WERI-Rb-1 (cell line): ENCODE measurements around the gene AMIGO3.

Source experiments
- DNase-seq: peaks from one replicate; pipeline ENCODE4 v3.0.0-alpha.2; 2020
- H3K27ac ChIP-seq: fragments of 250-450 bp; sonication (Bioruptor Pico); 2 replicates; pipeline ENCODE4 v1.5.1; 2020; ENCODE audit warnings: mild to moderate bottlenecking, moderate library complexity
- H3K27me3 ChIP-seq: fragments of 250-450 bp; sonication (Bioruptor Pico); 2 replicates; pipeline ENCODE4 v1.5.1; 2021; ENCODE audit warnings: mild to moderate bottlenecking, low read depth, moderate library complexity; ENCODE audit not compliant: insufficient read depth, severe bottlenecking
- H3K36me3 ChIP-seq: fragments of 250-450 bp; sonication (Bioruptor Pico); 2 replicates; pipeline ENCODE4 v1.5.1; 2020; ENCODE audit warnings: mild to moderate bottlenecking, moderate library complexity
- H3K4me3 ChIP-seq: 2 replicates; pipeline ENCODE4 v1.5.1; 2011; ENCODE audit warnings: low read depth, mild to moderate bottlenecking, control low read depth, low read length
- H3K9me3 ChIP-seq: fragments of 250-450 bp; sonication (Bioruptor Pico); 2 replicates; pipeline ENCODE4 v1.5.1; 2021; ENCODE audit warnings: mild to moderate bottlenecking, moderate library complexity; ENCODE audit not compliant: severe bottlenecking
- TF ChIP-seq, protein P1 (sequence below): IDR thresholded peaks from 2 replicates; pipeline ENCODE4 v1.5.1; 2011; ENCODE audit warnings: low read depth, mild to moderate bottlenecking, control low read depth, inconsistent platforms, low read length

The AMIGO3 gene

DNA sequence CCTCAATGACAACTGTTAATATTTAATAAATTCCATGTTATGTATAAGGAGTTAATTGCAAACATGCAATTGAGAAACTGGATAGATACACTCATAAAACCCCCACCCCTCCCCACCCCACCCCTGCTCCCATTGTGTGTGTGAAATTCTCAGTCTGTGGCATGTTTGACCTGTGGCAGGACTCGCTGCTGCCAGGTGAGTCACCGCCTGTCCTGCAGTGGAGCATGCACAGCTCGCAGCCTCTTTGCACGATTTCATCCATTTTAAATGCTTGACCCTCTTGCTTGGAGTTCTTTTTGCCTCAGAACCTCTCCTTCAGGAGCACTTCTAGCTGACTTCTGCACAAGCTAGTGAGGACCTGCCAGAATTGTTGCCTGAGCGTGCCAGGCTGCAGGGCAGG is 50.6 kb downstream of the AMIGO3 start:
- TF ChIP-seq, protein P1, sequence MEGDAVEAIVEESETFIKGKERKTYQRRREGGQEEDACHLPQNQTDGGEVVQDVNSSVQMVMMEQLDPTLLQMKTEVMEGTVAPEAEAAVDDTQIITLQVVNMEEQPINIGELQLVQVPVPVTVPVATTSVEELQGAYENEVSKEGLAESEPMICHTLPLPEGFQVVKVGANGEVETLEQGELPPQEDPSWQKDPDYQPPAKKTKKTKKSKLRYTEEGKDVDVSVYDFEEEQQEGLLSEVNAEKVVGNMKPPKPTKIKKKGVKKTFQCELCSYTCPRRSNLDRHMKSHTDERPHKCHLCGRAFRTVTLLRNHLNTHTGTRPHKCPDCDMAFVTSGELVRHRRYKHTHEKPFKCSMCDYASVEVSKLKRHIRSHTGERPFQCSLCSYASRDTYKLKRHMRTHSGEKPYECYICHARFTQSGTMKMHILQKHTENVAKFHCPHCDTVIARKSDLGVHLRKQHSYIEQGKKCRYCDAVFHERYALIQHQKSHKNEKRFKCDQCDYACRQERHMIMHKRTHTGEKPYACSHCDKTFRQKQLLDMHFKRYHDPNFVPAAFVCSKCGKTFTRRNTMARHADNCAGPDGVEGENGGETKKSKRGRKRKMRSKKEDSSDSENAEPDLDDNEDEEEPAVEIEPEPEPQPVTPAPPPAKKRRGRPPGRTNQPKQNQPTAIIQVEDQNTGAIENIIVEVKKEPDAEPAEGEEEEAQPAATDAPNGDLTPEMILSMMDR, result no peak
- Histone ChIP-seq H3K27ac (no peak overlapping the region), H3K27me3 (no peaks in the 10 kb centered on the region), H3K9me3 (no peaks in the 10 kb centered on the region), H3K4me3 (no peak overlapping the region), H3K36me3 (peaks cover 3% of the 10 kb centered on the region; the same call in 1 of the 2 replicates)
- no peak for DNase-seq

GRCh38 chr3:49668414-49668797 is 51.1 kb downstream of the AMIGO3 start:
- no peaks in the 10 kb centered on the region for H3K27me3 ChIP-seq
- no peak overlapping the region for H3K27ac ChIP-seq
- peaks cover 3% of the 10 kb centered on the region; the same call in 1 of the 2 replicates for H3K36me3 ChIP-seq
- TF ChIP-seq, protein P1, result no peak
- DNase-seq, result no peak
- H3K9me3 ChIP-seq, result no peaks in the 10 kb centered on the region
- H3K4me3 ChIP-seq, result no peak overlapping the region

GRCh38 chr3:49667701-49668413 is 51.6 kb downstream of the AMIGO3 start:
- peaks cover 3% of the 10 kb centered on the region; the same call in 1 of the 2 replicates for H3K36me3 ChIP-seq
- H3K27me3 ChIP-seq, result no peaks in the 10 kb centered on the region
- no peak for DNase-seq
- H3K9me3 ChIP-seq, result no peaks in the 10 kb centered on the region
- H3K4me3 ChIP-seq, result no peak overlapping the region
- H3K27ac ChIP-seq, result no peak overlapping the region
- TF ChIP-seq, protein P1, result no peak
